BJ (cell line): ENCODE data around the gene ZNF580. TPM values are rescaled to one million over a fixed set of nuclear protein-coding genes. Genes with fewer than 3 reads are reported as not detected.

Experiments
- CTCF ChIA-PET: fragments of 350-600 bp; formaldehyde crosslinking; extraction: SDS; loops from one replicate; lab custom pipeline; 2021; ENCODE audit warnings: antibody characterized with exemption, inconsistent platforms; lab: Yijun Ruan, JAX
- POLR2A ChIA-PET: fragments of 300-600 bp; sonication (Branson Sonifier 250); formaldehyde crosslinking; extraction: SDS; loops from one replicate; lab custom pipeline; 2021; ENCODE audit warnings: antibody characterized with exemption; lab: Charles Lee
- DNase-seq: peaks from one replicate; pipeline ENCODE4 v3.0.0-alpha.2; 2011; ENCODE audit warnings: low read depth
- H3K27me3 ChIP-seq: 2 replicates; pipeline ENCODE4 v1.6.0; 2011; ENCODE audit warnings: low read length; ENCODE audit not compliant: control insufficient read depth, insufficient read depth
- H3K36me3 ChIP-seq: 2 replicates; pipeline ENCODE4 v1.5.1; 2011; ENCODE audit warnings: low read length; ENCODE audit not compliant: control insufficient read depth, insufficient read depth
- H3K4me3 ChIP-seq: 2 replicates; pipeline ENCODE4 v1.5.1; 2011; ENCODE audit warnings: low read depth, mild to moderate bottlenecking, control low read depth, low read length
- CTCF ChIP-seq: IDR thresholded peaks from 2 replicates; pipeline ENCODE4 v1.5.1; 2011; ENCODE audit warnings: low read depth, mild to moderate bottlenecking, control low read depth, inconsistent platforms, low read length, moderate library complexity; ENCODE audit not compliant: insufficient read depth
- polyA plus RNA-seq: library from polyadenylated mRNA; depleted of rRNA; stranded (reverse); fragments of >200 nt; gene quantifications from 2 replicates; pipeline ENCODE4 v1.2.3, GENCODE V29; 2011

Gene ZNF580
- polyA plus RNA-seq, 1 experiment = 12.2 TPM

GRCh38 chr19:55658846-55659459 is 18.2 kb downstream of the ZNF580 start:
- Histone ChIP-seq H3K27me3 (no peaks in the 10 kb centered on the region), H3K4me3 (no peak overlapping the region), H3K36me3 (peaks cover 37% of the 10 kb centered on the region)
- ChIA-PET CTCF (interaction anchor here (3.5 kb wide), 1 partner anchor 12 kb away, joined by 17 read pairs; no protein-coding TSS in a partner anchor), POLR2A (no interaction called here)
- DNase-seq = no peak
- TF ChIP-seq CTCF = no peak

- no peak for TF ChIP-seq CTCF
- H3K36me3 ChIP-seq = peaks cover 42% of the 10 kb centered on the region
- CTCF ChIA-PET = interaction anchor here (0.8 kb wide), 1 partner anchor 11 kb away, joined by 4 read pairs; no protein-coding TSS in a partner anchor
Observed at GRCh38 chr19:55659822-55660221, 19.0 kb downstream of the ZNF580 start.

GRCh38 chr19:55660404-55660803 is 19.6 kb downstream of the ZNF580 start:
- Histone ChIP-seq H3K4me3 (no peak overlapping the region), H3K36me3 (peaks cover 42% of the 10 kb centered on the region), H3K27me3 (no peaks in the 10 kb centered on the region)
- no peak for DNase-seq
- no peak for TF ChIP-seq CTCF
- ChIA-PET POLR2A (no interaction called here), CTCF (interaction anchor here (0.8 kb wide), 1 partner anchor 11 kb away, joined by 4 read pairs; no protein-coding TSS in a partner anchor)

More at GRCh38 chr19:55659822-55660221, 19.0 kb downstream of the ZNF580 start:
- H3K4me3 ChIP-seq = no peak overlapping the region
- H3K27me3 ChIP-seq = no peaks in the 10 kb centered on the region
- POLR2A ChIA-PET = no interaction called here
- DNase-seq = no peak

- Histone ChIP-seq H3K4me3 (no peak overlapping the region), H3K27me3 (no peaks in the 10 kb centered on the region), H3K36me3 (peaks cover 44% of the 10 kb centered on the region)
- POLR2A ChIA-PET = no interaction called here
- no peak for TF ChIP-seq CTCF
- CTCF ChIA-PET = no interaction called here
- DNase-seq = no peak
Observed at GRCh38 chr19:55660991-55661390, 20.2 kb downstream of the ZNF580 start.

- CTCF ChIA-PET = interaction anchor here (1.1 kb wide), 1 partner anchor 9 kb away, joined by 4 read pairs; no protein-coding TSS in a partner anchor
- no peak for DNase-seq
- Histone ChIP-seq H3K27me3 (no peaks in the 10 kb centered on the region), H3K4me3 (no peak overlapping the region), H3K36me3 (peaks cover 52% of the 10 kb centered on the region)
- no peak for TF ChIP-seq CTCF
- POLR2A ChIA-PET = no interaction called here
Observed at GRCh38 chr19:55661826-55662225, 21.0 kb downstream of the ZNF580 start.
